GM21381 (cell line): Measurements from ENCODE around the gene GET4.

Source experiments
- ATAC-seq: cut with Tn5 transposase; IDR thresholded peaks from one replicate; pipeline ENCODE4 v1.9.1; 2021; ENCODE audit warnings: mild to moderate bottlenecking, moderate library complexity; ENCODE audit not compliant: unreplicated experiment

Gene GET4

DNA sequence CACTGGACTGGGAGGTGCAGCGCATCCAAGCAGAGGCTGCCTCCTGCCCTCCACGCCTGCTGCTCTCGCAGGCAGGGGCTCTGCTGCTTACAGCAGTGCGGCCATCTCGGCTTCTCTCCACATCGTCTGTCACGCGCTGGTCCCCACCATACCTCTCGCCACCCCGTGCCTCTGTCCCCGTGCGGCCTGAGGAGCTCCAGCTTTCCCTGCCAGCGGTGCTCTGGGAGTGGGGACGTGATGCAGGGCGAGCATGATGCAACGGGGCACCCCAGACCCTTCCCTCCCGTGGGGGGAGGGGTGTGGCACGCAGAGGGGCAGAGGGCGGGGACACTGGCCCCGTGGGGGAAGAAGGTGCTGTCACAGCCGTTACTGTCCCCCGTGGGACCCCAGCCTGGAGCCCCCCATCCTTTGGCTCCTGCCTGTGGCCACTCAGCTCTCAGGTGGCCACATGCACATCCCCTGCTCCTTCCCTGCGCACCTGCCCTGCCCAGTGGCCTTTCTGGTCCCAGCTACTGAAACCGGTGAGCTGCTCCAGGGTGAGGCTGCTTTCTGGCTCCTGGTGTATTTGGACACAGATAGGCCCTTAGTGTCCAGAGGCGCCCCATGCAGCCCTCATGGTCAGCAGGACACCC is 9.0 kb downstream of the GET4 start:
- ATAC-seq, result no peak

DNA sequence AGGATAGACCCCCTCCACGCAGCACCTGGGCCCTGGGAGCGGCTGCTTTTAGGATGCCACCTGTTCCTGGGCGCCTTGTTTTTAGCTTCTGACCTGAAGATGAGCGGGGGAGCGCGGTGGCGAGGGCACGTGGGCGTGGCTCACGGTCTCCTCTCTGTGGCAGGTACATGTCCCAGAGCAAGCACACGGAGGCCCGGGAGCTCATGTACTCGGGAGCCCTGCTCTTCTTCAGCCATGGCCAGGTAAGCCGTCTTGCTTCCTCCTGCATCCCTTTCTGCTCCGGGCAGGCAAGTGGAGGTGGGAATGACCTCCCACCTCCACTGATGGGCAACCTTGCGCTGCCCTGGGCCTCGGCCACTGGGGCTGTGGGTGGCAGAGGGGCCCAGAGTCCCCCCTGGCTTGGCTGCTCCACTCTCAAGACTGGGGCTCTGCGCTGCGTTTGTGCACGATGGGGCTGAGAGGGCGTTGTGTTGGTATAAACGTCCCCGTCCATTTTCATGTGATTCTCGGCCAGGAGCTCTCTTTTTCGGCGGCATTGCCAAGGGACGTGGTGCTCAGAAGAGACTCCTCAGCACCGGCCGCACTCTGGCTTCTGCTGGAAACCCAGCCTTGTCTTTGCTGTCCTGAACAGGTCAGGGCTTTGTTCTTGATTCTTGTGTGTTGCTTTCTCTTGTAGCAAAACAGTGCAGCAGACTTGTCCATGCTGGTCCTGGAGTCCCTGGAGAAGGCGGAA is 9.7 kb downstream of the GET4 start:
- ATAC-seq, result no peak

DNA sequence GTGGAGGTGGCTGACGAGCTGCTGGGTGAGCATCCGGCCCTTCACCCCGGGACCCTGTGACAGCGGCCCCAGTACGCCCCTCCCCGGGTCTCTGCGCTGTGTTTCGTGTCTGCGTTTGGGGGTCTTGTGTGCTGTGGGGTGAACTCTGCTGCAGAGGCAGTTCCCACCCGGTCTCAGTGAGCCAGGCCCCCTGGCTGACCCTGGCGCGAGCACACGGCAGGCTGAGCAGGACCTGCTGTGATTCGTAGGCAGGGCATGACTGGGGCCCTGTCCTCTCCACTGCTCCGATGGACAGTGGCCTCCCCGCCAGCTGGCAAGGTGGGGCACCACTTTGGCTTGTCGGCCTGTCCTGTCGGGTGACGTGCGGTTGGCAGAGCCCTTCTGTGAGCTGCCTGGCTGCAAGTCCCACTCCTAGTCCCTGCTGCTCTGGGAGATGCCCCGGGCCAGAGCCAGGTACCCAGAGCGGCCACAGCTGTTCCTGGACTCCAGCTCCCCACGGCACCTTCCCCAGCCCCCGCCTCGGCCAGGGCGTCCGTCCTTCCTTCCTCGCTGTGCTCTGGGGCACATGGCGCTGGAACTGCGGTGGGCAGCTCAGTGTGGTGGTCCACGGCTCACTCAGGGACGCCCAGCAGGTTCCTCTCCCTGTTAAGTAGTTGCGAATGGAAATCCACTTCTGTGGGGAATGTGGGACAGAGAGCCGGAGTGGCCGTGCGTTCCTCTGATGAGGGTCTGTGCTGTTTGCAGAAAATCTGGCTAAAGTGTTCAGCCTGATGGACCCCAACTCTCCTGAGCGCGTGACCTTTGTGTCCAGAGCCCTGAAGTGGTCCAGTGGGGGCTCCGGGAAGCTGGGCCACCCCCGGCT is 10.5 kb downstream of the GET4 start:
- no peak for ATAC-seq

DNA sequence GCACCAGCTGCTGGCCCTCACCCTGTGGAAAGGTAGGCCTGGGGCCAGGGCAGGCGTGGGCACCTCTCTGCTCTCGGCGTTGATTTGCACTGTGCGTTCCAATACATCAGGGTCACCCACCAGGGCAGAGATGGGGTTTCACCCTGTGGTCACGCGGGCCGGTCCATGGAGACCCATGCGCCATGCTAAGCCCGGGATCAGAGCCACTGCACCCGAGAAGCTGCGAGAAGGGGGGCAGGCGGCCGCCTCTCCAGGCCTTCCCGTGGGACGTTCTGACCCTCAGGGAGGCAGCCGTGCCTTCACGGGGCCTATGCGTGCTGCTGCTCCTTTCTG is 11.1 kb downstream of the GET4 start:
- no peak for ATAC-seq

DNA sequence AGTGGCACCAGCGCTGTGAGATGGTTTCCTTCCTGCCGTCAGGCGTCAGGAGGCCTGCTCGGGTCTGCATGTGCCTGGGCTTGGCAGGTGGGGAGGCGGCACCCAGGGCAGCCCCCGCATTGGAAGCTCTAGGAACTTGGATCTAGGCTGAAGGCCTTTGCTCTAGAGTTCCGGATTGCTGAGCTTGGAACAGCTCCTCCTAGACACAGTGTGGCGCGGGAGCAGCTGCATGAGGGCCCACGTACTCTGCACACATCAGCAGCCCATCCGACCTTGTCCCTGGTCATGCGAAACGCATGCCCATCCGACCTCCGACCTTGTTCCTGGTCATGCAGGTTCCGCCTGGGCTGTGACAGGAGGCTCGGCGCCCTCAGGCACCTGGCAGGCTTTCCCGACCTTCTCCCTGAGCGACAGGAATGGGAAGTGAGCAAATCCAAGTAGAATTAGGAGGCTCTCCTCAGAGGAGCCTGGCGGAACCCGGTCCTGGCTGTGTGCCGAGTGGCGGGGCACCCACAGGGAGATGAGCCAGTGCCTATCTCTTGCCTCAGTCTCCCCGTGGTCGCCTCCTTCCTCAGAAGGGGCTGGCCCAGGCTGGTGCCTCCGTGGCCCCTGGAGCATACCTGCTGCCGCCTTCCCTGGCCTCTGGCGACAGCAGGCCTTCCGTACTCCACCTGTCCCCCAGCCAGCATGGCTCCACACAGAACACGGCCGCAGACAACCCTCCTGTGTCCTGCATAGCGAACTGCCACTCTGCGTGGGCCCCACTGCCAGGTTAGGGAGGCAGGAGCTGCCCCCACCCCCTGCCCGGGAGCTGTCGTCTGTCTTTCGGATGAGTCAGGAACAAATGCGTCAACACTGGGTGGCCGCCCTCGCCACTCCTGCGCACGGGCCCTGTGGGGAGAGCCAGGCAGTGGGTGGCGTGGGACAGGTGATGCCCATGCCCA is 12.0 kb downstream of the GET4 start:
- ATAC-seq, result no peak

DNA sequence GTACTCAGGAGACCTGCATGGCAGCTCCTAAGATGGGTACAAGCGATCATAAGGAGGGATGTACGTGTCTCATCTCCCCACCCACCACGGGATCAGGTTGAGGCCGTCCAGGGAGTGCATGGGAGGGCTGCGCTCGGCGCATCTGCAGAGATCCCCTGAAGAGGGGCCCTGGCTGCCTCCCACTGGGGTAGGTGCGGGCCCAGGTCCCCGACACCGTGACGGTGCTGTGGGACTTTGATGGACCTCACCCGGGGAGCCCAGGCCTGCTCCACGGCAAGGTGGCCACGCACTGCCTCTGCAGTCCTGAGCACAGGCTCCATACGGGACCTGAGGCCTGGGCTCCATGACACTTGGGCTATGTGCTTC is 12.7 kb downstream of the GET4 start:
- ATAC-seq, result no peak

DNA sequence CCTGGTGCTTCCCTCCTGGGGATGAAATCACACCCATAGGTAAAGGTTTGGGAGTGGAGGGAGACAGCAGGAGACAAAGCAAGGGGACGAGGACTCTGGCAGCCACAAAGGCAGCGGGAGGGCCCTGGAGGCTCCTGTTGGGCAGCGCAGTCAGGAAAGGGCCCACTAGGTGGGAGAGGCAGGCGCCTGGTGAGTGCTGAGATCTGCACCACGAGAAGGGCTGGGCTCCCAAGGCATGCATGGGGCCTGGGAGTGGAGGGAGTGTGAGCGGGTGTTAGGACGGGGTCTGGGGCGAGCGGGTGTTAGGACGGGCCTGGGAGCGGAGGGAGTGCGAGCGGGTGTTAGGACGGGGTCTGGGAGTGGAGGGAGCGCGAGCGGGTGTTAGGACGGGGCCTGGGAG is 13.0 kb downstream of the GET4 start:
- no peak for ATAC-seq

DNA sequence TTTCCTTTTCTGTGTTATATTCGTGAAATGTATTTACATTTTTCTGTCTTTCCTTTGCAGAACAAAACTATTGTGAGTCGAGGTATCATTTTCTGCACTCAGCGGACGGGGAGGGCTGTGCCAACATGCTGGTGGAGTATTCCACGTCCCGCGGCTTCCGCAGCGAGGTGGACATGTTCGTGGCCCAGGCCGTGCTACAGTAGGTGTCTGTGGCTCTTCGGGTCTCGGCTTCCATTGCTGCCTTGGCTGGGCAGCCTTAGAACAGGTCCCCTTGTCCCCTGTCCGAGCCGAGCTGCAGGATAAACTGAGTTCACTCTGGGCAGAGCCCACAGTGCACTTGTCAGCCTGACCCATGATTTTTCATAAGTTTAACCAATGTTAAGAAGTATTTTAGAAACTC is 14.5 kb downstream of the GET4 start:
- no peak for ATAC-seq

DNA sequence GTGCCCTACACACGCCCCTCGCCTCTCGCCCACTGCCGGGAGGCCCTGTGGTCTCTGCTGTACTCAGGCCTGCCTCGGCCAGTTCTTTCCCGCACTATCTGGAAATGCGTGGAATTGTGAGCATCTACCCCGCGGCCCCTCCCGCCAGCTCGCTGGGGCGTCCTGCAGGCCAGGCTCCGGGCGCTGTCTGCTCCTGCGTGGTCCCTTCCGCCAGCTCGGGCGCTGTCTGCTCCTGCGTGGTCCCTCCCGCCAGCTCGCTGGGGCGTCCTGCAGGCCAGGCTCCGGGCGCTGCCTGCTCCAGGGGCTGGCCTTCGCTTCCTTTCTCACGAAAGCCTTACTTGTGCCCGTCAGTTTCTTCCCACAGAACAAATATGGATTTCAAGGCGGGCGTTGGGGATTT is 14.9 kb downstream of the GET4 start:
- ATAC-seq, result no peak

DNA sequence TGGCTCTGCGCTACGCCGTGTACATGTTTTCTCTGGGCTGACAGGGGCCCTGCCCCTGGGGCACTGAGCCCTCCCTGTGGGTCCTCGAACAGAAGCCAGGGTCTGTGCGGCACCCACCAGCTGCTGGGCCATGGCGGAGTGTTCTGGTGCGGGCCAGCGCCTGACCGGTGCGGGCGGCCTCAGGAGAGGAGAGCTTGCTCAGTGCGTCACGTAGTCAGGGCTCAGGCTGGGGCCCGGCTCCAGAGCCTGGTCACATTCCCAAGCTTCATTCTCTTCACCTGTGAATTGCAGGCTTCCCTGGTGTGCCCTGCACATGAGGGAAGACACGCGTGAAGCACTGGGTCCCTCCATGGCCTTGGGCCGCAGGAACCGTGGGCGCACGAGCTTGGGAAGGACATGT is 15.5 kb downstream of the GET4 start:
- no peak for ATAC-seq

DNA sequence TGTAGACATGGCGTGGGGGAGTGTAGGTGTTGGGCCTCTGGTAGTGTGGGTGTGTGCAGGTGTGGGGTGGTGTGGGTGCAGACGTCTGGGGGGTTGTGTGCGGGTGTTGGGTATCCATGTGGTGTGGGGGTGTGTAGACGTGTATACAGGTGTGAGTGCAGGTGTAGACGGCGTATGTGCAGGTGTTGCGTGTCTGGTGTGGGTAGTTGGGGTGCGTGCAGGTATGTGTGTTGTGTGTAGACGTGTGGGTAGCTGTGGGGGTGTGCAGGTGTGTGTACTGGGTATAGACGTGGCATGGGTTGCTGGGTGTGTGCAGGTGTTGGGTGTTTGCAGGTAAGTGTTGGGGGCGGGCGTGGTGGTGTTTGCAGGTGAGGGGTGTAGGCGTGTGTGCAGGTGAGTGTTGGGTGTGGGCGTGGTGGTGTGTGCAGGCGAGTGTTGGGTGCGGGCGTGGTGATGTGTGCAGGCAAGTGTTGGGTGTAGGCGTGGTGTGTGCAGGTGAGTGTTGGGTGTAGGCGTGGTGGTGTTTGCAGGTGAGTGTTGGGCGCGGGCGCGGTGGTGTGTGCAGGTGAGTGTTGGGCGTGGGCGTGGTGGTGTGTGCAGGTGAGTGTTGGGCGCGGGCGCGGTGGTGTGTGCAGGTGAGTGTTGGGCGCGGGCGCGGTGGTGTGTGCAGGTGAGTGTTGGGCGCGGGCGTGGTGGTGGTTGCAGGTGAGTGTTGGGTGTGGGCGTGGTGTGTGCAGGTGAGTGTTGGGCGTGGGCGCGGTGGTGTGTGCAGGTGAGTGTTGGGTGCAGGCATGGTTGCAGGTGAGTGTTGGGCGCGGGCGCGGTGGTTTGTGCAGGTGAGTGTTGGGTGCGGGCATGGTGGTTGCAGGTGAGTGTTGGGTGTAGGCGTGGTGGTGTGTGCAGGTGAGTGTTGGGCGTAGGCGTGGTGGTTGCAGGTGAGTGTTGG is 16.6 kb downstream of the GET4 start:
- no peak for ATAC-seq

DNA sequence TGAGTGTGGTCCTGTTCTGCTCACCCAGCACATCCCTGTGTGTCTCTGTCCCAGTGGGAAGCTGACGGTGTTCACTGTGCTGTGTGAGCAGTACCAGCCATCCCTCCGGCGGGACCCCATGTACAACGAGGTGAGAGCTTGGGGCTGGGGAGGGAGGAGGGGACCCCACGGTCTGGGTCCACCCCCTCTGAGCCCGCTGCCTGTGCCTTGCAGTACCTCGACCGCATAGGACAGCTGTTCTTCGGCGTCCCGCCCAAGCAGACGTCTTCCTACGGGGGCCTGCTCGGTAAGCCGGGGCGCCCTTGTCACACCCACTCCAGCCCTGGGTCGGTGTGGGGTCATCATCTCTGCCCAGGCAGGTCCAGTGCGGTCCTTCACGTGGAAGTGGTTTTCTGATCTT is 17.3 kb downstream of the GET4 start:
- no peak for ATAC-seq

DNA sequence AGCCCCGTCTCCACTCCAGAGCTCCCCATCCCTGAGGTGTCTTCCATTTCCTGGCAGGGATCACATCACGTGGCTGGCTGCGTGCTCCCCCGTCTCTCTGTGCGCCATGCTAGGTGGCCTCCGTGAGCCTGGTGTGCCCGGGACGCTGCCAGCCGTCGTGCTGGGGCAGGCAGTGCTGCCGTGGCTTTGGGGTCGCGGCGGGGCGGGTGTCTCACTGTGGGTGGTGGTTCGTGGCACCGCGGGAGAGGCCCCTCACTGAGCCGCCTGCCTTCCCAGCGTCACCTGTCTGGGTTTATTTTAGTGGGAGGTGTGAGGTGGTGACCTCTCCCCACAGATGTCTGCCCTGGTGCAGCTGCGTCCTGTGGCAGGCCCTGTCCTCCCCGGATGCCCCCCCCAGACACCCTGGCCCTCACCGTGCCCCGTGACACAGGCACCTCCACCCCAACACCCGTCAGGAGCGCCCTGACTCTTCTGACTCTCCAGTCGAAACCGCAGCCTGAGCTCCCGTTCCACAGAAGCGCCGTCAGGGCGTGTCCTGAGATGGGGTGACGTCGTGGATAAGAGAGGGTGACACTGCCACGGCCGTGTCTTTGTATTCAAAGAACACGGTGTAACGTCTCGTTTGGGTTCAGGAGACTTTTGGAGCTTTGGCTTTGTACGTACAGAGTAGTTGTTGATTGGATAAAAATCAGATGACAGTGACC is 18.0 kb downstream of the GET4 start:
- ATAC-seq, result no peak

DNA sequence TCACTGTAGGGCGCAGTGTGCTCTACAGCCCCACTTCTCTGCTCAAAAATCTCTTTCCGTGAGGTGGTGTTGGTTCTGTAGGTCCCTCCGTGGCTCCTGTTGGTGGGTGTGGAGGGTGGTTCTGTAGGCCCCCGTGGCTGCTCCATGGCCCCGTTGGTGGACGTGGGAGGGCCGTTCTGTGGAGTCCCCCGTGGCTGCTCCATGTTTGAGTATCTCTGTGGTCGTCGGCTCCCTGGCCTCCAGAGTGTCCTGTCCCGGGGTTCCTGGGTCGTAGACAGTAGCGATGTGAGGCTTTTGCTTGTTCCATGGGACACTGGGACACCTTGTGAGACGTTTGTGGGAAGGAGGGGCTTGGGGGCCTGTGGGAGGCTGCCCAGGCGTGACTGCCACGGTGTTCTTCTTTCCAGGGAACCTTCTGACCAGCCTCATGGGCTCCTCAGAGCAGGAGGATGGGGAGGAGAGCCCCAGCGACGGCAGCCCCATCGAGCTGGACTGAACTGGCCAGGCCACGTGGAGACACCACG is 18.6 kb downstream of the GET4 start:
- no peak for ATAC-seq

DNA sequence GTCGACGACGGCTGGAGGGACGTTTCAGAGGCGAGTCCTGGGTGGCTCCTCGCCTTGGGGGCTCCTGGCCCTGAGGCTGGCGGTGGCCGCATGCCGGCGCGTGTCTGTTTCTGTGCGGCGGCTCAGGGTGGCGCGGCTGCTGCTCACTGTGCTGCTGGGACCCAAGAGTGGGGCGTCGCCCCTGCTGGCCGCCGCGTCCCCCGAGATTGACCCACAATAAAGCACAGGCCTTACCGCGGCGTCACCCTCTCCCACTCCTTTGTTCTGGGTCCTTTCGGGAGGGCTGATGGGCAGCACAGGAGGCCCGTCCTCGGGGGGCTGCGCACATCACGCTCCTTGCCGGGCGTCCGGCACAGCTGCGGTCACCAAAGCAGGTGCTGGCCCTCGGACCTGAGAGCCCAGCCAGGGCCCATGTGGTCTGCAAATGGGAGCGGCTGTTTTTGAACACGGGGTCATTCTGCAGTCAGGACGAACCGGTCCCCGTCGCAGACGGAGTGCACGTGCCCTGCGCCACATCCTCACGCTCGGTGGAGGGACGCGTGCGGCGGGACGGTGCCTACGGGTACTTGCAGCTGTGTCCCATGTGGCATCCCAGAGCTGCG is 19.2 kb downstream of the GET4 start:
- no peak for ATAC-seq

DNA sequence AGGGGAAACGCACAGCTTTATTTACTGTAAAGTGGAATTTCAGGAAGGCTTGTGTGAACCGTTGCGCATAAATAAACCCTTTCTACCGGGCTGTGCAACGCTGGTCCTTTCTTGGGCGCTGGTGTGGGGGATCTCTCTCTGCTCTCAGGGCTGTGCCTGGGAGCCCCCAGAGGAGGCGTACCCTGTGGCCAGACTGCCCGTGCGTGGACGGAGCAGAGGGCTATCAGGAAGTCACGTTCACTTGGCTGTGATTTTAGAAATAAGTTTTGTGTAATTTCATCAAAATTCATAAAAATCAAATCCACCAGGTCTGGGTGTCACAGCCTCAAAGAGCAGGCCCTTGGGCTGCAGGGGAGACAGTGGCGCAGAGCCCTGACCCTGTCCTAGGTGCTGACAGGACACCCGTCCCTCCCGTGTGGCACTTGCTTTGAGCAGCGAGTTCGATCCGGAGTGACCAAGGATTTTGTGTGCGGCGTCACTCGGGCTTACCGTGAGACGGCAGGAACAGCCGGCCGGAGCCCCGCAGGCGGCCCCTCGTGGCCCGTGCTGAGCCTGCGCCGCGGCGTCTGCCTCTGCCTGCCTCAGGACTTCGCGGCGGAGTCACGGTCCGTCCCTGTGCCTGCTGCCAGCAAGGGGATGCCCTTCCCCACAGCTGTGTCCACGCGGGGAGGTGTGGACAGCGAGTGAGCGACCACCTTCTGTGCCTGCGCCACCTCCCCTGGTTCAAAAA is 20.2 kb downstream of the GET4 start:
- no peak for ATAC-seq

DNA sequence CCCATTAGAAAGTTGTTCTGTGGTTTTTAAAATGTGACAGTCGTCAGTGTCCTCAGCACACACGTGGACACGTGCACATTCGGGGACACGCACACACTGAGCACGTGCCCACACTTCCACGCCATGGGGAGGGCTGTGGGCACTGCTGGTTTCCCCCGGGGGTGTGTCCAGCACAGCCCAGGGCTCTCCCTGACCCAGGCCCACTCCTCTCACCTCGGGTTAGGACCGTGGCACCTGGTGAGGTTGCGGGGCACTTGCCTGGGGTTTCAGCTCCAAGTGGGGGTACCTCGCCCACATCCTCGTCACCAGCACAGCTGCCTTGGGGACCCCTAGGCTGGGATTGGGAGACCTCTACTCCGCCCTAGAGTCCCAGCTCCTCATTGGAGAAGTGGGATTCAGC is 20.7 kb downstream of the GET4 start:
- no peak for ATAC-seq

DNA sequence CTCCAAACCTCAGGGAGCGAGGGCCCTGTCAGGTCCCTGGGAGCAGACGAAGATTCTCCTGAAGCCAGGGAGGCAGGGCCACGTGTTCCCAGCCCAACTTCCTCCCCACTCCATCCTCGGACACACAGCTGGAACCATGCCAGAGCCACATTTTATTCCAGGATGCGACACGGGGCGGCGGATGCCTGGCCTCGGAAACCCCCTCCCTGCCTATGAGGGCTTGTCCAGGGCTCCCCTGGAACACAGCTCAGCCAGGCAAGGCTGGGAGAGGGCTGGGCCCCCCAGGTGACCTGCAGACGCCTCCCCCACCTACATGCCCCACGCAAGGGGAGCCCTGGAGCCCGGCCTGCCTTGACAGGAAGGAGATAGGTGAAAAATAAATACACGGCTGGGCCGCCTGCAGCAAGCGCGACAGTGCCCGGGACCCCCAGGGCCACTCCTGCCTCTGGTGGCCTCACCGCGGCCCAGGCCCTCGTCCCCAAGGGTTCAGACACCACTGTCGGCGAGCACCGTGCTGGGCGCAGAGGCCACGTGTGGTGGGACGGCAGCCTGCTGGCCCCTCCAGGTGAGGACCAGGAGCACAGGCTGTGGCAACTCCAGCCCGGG is 21.5 kb downstream of the GET4 start:
- ATAC-seq, result no peak
